Measurements from ENCODE around the gene NAALADL2. TPM values are rescaled to one million over a fixed set of nuclear protein-coding genes. Genes with fewer than 3 reads are reported as not detected.

Gene NAALADL2
- total and polyA plus RNA-seq, 2 donors (not counting 1 experiment from before 2014, with no cell fraction given), result 8.8 to 11.6 TPM

DNA sequence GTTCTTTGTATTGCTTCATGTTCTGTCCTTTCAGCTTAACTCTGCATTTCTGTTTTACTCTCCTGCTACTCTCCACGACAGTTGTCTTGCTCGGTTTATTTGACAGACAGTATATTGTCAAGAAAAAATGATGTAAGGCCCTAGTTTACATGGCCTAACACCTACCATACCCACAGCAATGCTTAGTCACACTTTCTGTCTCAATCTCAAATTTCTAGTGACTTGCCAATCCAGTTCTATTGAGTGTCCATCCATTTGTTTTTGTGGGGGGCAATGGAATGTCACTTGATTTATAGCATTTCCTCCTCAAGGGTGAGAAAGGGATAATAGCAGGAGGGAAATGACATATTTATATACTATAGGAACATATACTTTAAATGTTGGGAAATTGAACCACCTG lies 676.2 kb downstream of the NAALADL2 start:
- no peak overlapping the region for H3K4me3 ChIP-seq (replicated peaks in 1 of 4; ENCODE audit: control extremely low read depth in 1 of 4, insufficient read depth in 1 of 4, low read depth in 3 of 4, low read length in 4 of 4)
- H3K9me3 ChIP-seq (ENCODE audit: control insufficient read depth, insufficient read depth, low read depth, low read length), result no peaks in the 10 kb centered on the region
- no peak overlapping the region for H3K9ac ChIP-seq (ENCODE audit: insufficient read depth, low read length)
- no peaks in the 10 kb centered on the region for H4K20me1 ChIP-seq (ENCODE audit: control insufficient read depth, extremely low read depth, insufficient read depth, low read length)
- no peak overlapping the region for H3K27ac ChIP-seq (ENCODE audit: insufficient read depth, low read length)
- H3K27me3 ChIP-seq (ENCODE audit: control insufficient read depth, insufficient read depth, low read length), result no peaks in the 10 kb centered on the region
- no peak overlapping the region for H3K4me2 ChIP-seq (ENCODE audit: extremely low read depth, insufficient read depth, low read length)
- no peaks in the 10 kb centered on the region for H3K36me3 ChIP-seq (ENCODE audit: control insufficient read depth, insufficient read depth, low read length)
- DNase-seq (ENCODE audit: low read depth in 2 of 2), result no peak
- no peaks in the 10 kb centered on the region for H3K4me1 ChIP-seq (ENCODE audit: control insufficient read depth, extremely low read depth, insufficient read depth, low read length)
- H3K79me2 ChIP-seq (ENCODE audit: control insufficient read depth, insufficient read depth, low read length), result no peaks in the 10 kb centered on the region
- TF ChIP-seq, protein P1, sequence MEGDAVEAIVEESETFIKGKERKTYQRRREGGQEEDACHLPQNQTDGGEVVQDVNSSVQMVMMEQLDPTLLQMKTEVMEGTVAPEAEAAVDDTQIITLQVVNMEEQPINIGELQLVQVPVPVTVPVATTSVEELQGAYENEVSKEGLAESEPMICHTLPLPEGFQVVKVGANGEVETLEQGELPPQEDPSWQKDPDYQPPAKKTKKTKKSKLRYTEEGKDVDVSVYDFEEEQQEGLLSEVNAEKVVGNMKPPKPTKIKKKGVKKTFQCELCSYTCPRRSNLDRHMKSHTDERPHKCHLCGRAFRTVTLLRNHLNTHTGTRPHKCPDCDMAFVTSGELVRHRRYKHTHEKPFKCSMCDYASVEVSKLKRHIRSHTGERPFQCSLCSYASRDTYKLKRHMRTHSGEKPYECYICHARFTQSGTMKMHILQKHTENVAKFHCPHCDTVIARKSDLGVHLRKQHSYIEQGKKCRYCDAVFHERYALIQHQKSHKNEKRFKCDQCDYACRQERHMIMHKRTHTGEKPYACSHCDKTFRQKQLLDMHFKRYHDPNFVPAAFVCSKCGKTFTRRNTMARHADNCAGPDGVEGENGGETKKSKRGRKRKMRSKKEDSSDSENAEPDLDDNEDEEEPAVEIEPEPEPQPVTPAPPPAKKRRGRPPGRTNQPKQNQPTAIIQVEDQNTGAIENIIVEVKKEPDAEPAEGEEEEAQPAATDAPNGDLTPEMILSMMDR (conservative IDR thresholded peaks at IDR 0.05 in 1 of 2, IDR thresholded peaks at IDR 0.05 in 1 of 2; ENCODE audit: low read depth in 1 of 2, low read length in 2 of 2), result no peak
- no peak overlapping the region for H2AFZ ChIP-seq (ENCODE audit: low read length)

DNA sequence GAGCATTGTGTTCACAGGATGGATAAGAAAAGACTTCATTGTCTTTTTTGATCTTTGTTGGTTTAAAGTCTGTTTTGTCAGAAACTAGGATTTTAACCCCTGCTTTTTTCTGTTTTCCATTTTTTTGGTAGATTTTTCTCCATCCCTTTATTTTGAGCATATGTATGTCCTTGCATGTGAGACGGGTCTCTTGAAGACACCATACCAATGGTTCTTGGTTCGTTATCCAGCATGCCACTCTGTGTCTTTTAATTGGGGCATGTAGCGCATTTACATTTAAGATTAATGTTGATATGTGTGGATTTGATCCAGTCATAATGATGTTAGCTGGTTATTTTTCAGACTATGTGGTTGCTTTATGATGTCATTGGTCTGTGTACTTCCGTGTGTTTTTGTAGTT lies 687.0 kb downstream of the NAALADL2 start:
- no peaks in the 10 kb centered on the region for H3K4me1 ChIP-seq (ENCODE audit: control insufficient read depth, extremely low read depth, insufficient read depth, low read length)
- no peak for DNase-seq (ENCODE audit: low read depth in 2 of 2)
- H2AFZ ChIP-seq (ENCODE audit: low read length), result no peak overlapping the region
- no peak for TF ChIP-seq EZH2 (IDR thresholded peaks at IDR 0.05; ENCODE audit: low read length, missing control alignments)
- TF ChIP-seq, protein P1 (conservative IDR thresholded peaks at IDR 0.05 in 1 of 2, IDR thresholded peaks at IDR 0.05 in 1 of 2; ENCODE audit: low read depth in 1 of 2, low read length in 2 of 2), result no peak
- no peak overlapping the region for H3K4me3 ChIP-seq (replicated peaks in 1 of 4; ENCODE audit: control extremely low read depth in 1 of 4, insufficient read depth in 1 of 4, low read depth in 3 of 4, low read length in 4 of 4)
- no peak overlapping the region for H3K4me2 ChIP-seq (ENCODE audit: extremely low read depth, insufficient read depth, low read length)
- no peaks in the 10 kb centered on the region for H3K27me3 ChIP-seq (ENCODE audit: control insufficient read depth, insufficient read depth, low read length)
- H3K9ac ChIP-seq (ENCODE audit: insufficient read depth, low read length), result no peak overlapping the region
- no peaks in the 10 kb centered on the region for H4K20me1 ChIP-seq (ENCODE audit: control insufficient read depth, extremely low read depth, insufficient read depth, low read length)
- no peak overlapping the region for H3K27ac ChIP-seq (ENCODE audit: insufficient read depth, low read length)
- no peaks in the 10 kb centered on the region for H3K9me3 ChIP-seq (ENCODE audit: control insufficient read depth, insufficient read depth, low read depth, low read length)
- no peaks in the 10 kb centered on the region for H3K36me3 ChIP-seq (ENCODE audit: control insufficient read depth, insufficient read depth, low read length)
- no peaks in the 10 kb centered on the region for H3K79me2 ChIP-seq (ENCODE audit: control insufficient read depth, insufficient read depth, low read length)

DNA sequence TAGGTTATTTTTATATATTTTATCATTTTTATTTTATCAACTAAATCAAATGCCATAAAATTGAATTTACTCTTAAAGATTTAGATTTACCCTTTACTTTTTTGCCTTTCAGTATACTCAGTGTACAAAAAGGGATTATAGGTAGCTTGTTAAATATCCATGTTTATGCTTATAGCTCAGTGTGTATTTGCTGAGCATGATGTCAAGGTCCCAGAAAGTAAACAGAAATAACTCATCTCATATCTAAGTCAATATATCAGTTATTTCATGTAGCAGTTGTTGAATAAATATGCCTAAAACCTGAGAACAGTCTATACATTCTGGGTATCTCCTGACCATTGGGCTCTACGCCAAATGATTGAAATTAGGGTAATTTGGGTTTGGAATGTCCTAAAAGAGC lies 693.8 kb downstream of the NAALADL2 start:
- no peak overlapping the region for H3K4me3 ChIP-seq (replicated peaks in 1 of 4; ENCODE audit: control extremely low read depth in 1 of 4, insufficient read depth in 1 of 4, low read depth in 3 of 4, low read length in 4 of 4)
- DNase-seq (ENCODE audit: low read depth in 2 of 2), result no peak
- no peak overlapping the region for H2AFZ ChIP-seq (ENCODE audit: low read length)
- H3K27ac ChIP-seq (ENCODE audit: insufficient read depth, low read length), result no peak overlapping the region
- no peaks in the 10 kb centered on the region for H3K79me2 ChIP-seq (ENCODE audit: control insufficient read depth, insufficient read depth, low read length)
- H3K27me3 ChIP-seq (ENCODE audit: control insufficient read depth, insufficient read depth, low read length), result no peaks in the 10 kb centered on the region
- H3K9me3 ChIP-seq (ENCODE audit: control insufficient read depth, insufficient read depth, low read depth, low read length), result no peaks in the 10 kb centered on the region
- no peaks in the 10 kb centered on the region for H3K4me1 ChIP-seq (ENCODE audit: control insufficient read depth, extremely low read depth, insufficient read depth, low read length)
- H3K36me3 ChIP-seq (ENCODE audit: control insufficient read depth, insufficient read depth, low read length), result no peaks in the 10 kb centered on the region
- no peak overlapping the region for H3K4me2 ChIP-seq (ENCODE audit: extremely low read depth, insufficient read depth, low read length)
- H3K9ac ChIP-seq (ENCODE audit: insufficient read depth, low read length), result no peak overlapping the region
- TF ChIP-seq, protein P1 (conservative IDR thresholded peaks at IDR 0.05 in 1 of 2, IDR thresholded peaks at IDR 0.05 in 1 of 2; ENCODE audit: low read depth in 1 of 2, low read length in 2 of 2), result no peak
- no peak for TF ChIP-seq EZH2 (IDR thresholded peaks at IDR 0.05; ENCODE audit: low read length, missing control alignments)
- no peaks in the 10 kb centered on the region for H4K20me1 ChIP-seq (ENCODE audit: control insufficient read depth, extremely low read depth, insufficient read depth, low read length)
